H1 (cell line): ENCODE measurements around the gene STIM1.
"Not testable (repeated sequence)": the region's sequence is repeated elsewhere in the genome, so short reads cannot be mapped to it uniquely, and the experiment has no call there.

Experiments used
- BRCA1 ChIP-seq: IDR thresholded peaks from 2 replicates; pipeline ENCODE4 v1.6.1; 2012; ENCODE audit warnings: low read depth, low read length, improper control_type of control experiment
- EZH2 ChIP-seq: fragments of 200-600 bp; sonication (generic); IDR thresholded peaks from 2 replicates; pipeline ENCODE4 v1.7.1; 2012; ENCODE audit warnings: low read depth, mild to moderate bottlenecking, moderate library complexity, low read length, inconsistent platforms; ENCODE audit not compliant: severe bottlenecking
- POLR2A ChIP-seq, 2 experiments: IDR thresholded peaks; 1 replicate in 1 of 2; 2 replicates in 1 of 2; pipeline ENCODE4 v1.6.1; 2011; ENCODE audit warnings: low read depth in 2 of 2, low read length in 2 of 2, mild to moderate bottlenecking in 2 of 2; ENCODE audit errors: control extremely low read depth in 1 of 2
- TEAD4 ChIP-seq: IDR thresholded peaks from 2 replicates; pipeline ENCODE4 v1.6.1; 2012; ENCODE audit warnings: low read depth, low read length, inconsistent platforms, mixed read lengths
- TF ChIP-seq, protein P1 (sequence below): IDR thresholded peaks from 2 replicates; pipeline ENCODE4 v1.6.1; 2011; ENCODE audit warnings: low read depth, mild to moderate bottlenecking, low read length; ENCODE audit not compliant: insufficient read depth
- TF ChIP-seq, protein P2 (sequence below), 3 experiments: IDR thresholded peaks; 1 replicate in 2 of 3; 2 replicates in 1 of 3; pipeline versions ENCODE4 v1.5.1 to v1.6.1; 2011; ENCODE audit warnings: low read length in 3 of 3, mild to moderate bottlenecking in 3 of 3, inconsistent platforms in 2 of 3, low read depth in 1 of 3, moderate library complexity in 1 of 3; ENCODE audit not compliant: insufficient read depth in 1 of 3; ENCODE audit errors: control extremely low read depth in 1 of 3

GRCh38 chr11:4130219-4130618, 274.8 kb downstream of the STIM1 start:
- TF ChIP-seq POLR2A (IDR thresholded peaks at IDR 0.05; ENCODE audit: control extremely low read depth in 1 of 2, low read depth in 2 of 2, low read length in 2 of 2); BRCA1; TEAD4; EZH2: not testable (repeated sequence)
- TF ChIP-seq, protein P1, sequence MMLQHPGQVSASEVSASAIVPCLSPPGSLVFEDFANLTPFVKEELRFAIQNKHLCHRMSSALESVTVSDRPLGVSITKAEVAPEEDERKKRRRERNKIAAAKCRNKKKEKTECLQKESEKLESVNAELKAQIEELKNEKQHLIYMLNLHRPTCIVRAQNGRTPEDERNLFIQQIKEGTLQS = not testable (repeated sequence)
- TF ChIP-seq, protein P2, sequence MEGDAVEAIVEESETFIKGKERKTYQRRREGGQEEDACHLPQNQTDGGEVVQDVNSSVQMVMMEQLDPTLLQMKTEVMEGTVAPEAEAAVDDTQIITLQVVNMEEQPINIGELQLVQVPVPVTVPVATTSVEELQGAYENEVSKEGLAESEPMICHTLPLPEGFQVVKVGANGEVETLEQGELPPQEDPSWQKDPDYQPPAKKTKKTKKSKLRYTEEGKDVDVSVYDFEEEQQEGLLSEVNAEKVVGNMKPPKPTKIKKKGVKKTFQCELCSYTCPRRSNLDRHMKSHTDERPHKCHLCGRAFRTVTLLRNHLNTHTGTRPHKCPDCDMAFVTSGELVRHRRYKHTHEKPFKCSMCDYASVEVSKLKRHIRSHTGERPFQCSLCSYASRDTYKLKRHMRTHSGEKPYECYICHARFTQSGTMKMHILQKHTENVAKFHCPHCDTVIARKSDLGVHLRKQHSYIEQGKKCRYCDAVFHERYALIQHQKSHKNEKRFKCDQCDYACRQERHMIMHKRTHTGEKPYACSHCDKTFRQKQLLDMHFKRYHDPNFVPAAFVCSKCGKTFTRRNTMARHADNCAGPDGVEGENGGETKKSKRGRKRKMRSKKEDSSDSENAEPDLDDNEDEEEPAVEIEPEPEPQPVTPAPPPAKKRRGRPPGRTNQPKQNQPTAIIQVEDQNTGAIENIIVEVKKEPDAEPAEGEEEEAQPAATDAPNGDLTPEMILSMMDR (IDR thresholded peaks at IDR 0.05; ENCODE audit: control extremely low read depth in 1 of 3, insufficient read depth in 1 of 3, low read depth in 1 of 3, low read length in 3 of 3) = not testable (repeated sequence)
